H1 (cell line): ENCODE results near the gene COL8A2. TPM values are rescaled to one million over a fixed set of nuclear protein-coding genes. Genes with fewer than 3 reads are reported as not detected.

Experiments used
- CTCF ChIA-PET: fragments of 300-600 bp; sonication (Branson Sonifier 250); formaldehyde crosslinking; loops from one replicate; lab custom pipeline; 2021; ENCODE audit not compliant: partially characterized antibody; lab: Charles Lee
- POLR2A ChIA-PET: fragments of 300-600 bp; sonication (Branson Sonifier 250); formaldehyde crosslinking; loops from one replicate; lab custom pipeline; 2021; ENCODE audit warnings: inconsistent platforms; ENCODE audit not compliant: partially characterized antibody; lab: Charles Lee
- DNase-seq, 2 experiments: peaks; one replicate each; pipeline versions ENCODE4 v3.0.0 to v3.0.0-alpha.2; 2010 to 2022; ENCODE audit warnings: low spot score in 2 of 2, low read depth in 1 of 2, mixed read lengths in 1 of 2
- FAIRE-seq: peaks from 2 replicates; lab custom pipeline; 2011; peaks lifted over from hg19 to GRCh38; lab: Jason Lieb, UNC
- H2AFZ ChIP-seq: 2 replicates; pipeline ENCODE4 v1.8.1; 2012; ENCODE audit warnings: low read length, inconsistent platforms
- H2AK5ac ChIP-seq: 2 replicates; pipeline ENCODE4 v1.6.1; 2013; ENCODE audit warnings: low read depth, low read length
- H2BK120ac ChIP-seq: replicated peaks from 2 replicates; pipeline ENCODE3; 2013; ENCODE audit warnings: low read depth, low read length, inconsistent platforms
- H2BK12ac ChIP-seq: 2 replicates; pipeline ENCODE4 v1.6.1; 2013; ENCODE audit warnings: low read depth, low read length
- H2BK15ac ChIP-seq: 2 replicates; pipeline ENCODE4 v1.6.1; 2013; ENCODE audit warnings: low read length
- H2BK20ac ChIP-seq: 2 replicates; pipeline ENCODE4 v1.6.1; 2013; ENCODE audit warnings: low read length
- H2BK5ac ChIP-seq: 2 replicates; pipeline ENCODE4 v1.6.1; 2013; ENCODE audit warnings: low read depth, low read length
- H3K14ac ChIP-seq: 2 replicates; pipeline ENCODE4 v1.6.1; 2013; ENCODE audit warnings: inconsistent platforms; ENCODE audit not compliant: insufficient read length
- H3K18ac ChIP-seq: 2 replicates; pipeline ENCODE4 v1.6.1; 2013; ENCODE audit warnings: low read length; ENCODE audit errors: extremely low read depth
- H3K23ac ChIP-seq: 2 replicates; pipeline ENCODE4 v1.6.1; 2013; ENCODE audit warnings: inconsistent platforms; ENCODE audit not compliant: insufficient read length
- H3K23me2 ChIP-seq: 2 replicates; pipeline ENCODE4 v1.6.1; 2013; ENCODE audit warnings: low read depth, low read length
- H3K27ac ChIP-seq: 2 replicates; pipeline ENCODE4 v1.6.1; 2011; ENCODE audit warnings: low read depth, low read length, inconsistent platforms
- H3K27me3 ChIP-seq, 4 experiments: replicated peaks in 1 of 4; 1 replicate in 1 of 4; 2 replicates in 3 of 4; pipeline versions ENCODE4 v1.6.1 to v1.8.1; 2011 to 2013; ENCODE audit warnings: low read length in 3 of 4, mild to moderate bottlenecking in 3 of 4, inconsistent platforms in 2 of 4, mixed read lengths in 2 of 4, moderate library complexity in 1 of 4; ENCODE audit not compliant: control insufficient read depth in 3 of 4, insufficient read depth in 3 of 4; ENCODE audit errors: extremely low read depth in 1 of 4
- H3K36me3 ChIP-seq, 4 experiments: 2 replicates each; pipeline versions ENCODE4 v1.6.1 to v1.8.1; 2011 to 2013; ENCODE audit warnings: mild to moderate bottlenecking in 4 of 4, low read length in 3 of 4, moderate library complexity in 2 of 4, control low read depth in 1 of 4, inconsistent platforms in 1 of 4; ENCODE audit not compliant: insufficient read depth in 4 of 4, control insufficient read depth in 2 of 4
- H3K4ac ChIP-seq: replicated peaks from 2 replicates; pipeline ENCODE3; 2013; ENCODE audit warnings: low read length, low read depth, mixed read lengths, inconsistent platforms; ENCODE audit not compliant: insufficient read length
- H3K4me1 ChIP-seq, 4 experiments: replicated peaks in 1 of 4; 1 replicate in 1 of 4; 2 replicates in 3 of 4; pipeline versions ENCODE4 v1.6.1 to v1.8.1; 2011 to 2013; ENCODE audit warnings: low read length in 3 of 4, inconsistent platforms in 2 of 4, mixed read lengths in 1 of 4; ENCODE audit not compliant: insufficient read depth in 4 of 4, control insufficient read depth in 3 of 4
- H3K4me2 ChIP-seq, 2 experiments: 2 replicates each; pipeline versions ENCODE4 v1.6.1 to v1.8.1; 2011 to 2013; ENCODE audit warnings: low read depth in 2 of 2, low read length in 2 of 2, control low read depth in 1 of 2, inconsistent platforms in 1 of 2, mild to moderate bottlenecking in 1 of 2; ENCODE audit not compliant: insufficient read depth in 1 of 2
- H3K4me3 ChIP-seq, 4 experiments: fragments of 200-600, 300-600 bp in 1 of 4; sonication (generic), shearing (Covaris generic), sonication (Bioruptor Twin) in 1 of 4; 2 replicates each; pipeline versions ENCODE4 v1.5.1 to v1.8.1; 2011 to 2016; ENCODE audit warnings: low read length in 4 of 4, low read depth in 3 of 4, control low read depth in 2 of 4, inconsistent platforms in 2 of 4, mild to moderate bottlenecking in 2 of 4, mixed read lengths in 1 of 4, moderate library complexity in 1 of 4; ENCODE audit not compliant: insufficient read depth in 2 of 4; ENCODE audit errors: extremely low read depth in 1 of 4
- H3K56ac ChIP-seq: replicated peaks from 2 replicates; pipeline ENCODE3; 2013; ENCODE audit warnings: low read depth, mild to moderate bottlenecking, mixed read lengths, low read length, inconsistent platforms; ENCODE audit not compliant: insufficient read length
- H3K79me1 ChIP-seq: 2 replicates; pipeline ENCODE4 v1.6.1; 2013; ENCODE audit warnings: low read depth, low read length, control low read depth
- H3K79me2 ChIP-seq, 2 experiments: 2 replicates each; pipeline versions ENCODE4 v1.6.1 to v1.8.1; 2012 to 2013; ENCODE audit warnings: low read length in 2 of 2, mild to moderate bottlenecking in 2 of 2, inconsistent platforms in 1 of 2; ENCODE audit not compliant: insufficient read depth in 2 of 2, control insufficient read depth in 1 of 2
- H3K9ac ChIP-seq, 4 experiments: replicated peaks in 1 of 4; 1 replicate in 1 of 4; 2 replicates in 3 of 4; pipeline versions ENCODE4 v1.6.1 to v1.8.1; 2011 to 2013; ENCODE audit warnings: low read depth in 3 of 4, low read length in 3 of 4, control low read depth in 2 of 4, mild to moderate bottlenecking in 2 of 4, moderate library complexity in 2 of 4, inconsistent platforms in 1 of 4; ENCODE audit errors: extremely low read depth in 1 of 4
- H3K9me3 ChIP-seq, 2 experiments: 2 replicates each; pipeline versions ENCODE4 v1.6.1 to v1.8.1; 2012 to 2013; ENCODE audit warnings: mild to moderate bottlenecking in 2 of 2, moderate library complexity in 2 of 2, control low read depth in 1 of 2, inconsistent platforms in 1 of 2, low read depth in 1 of 2, low read length in 1 of 2, mixed read lengths in 1 of 2; ENCODE audit not compliant: insufficient read depth in 2 of 2
- H4K20me1 ChIP-seq, 2 experiments: replicated peaks in 1 of 2; 2 replicates each; pipeline versions ENCODE3 to v1.8.1; 2011 to 2013; ENCODE audit warnings: inconsistent platforms in 2 of 2, low read length in 2 of 2, mild to moderate bottlenecking in 1 of 2; ENCODE audit not compliant: insufficient read depth in 2 of 2, control insufficient read depth in 1 of 2
- H4K5ac ChIP-seq: 2 replicates; pipeline ENCODE4 v1.6.1; 2013; ENCODE audit warnings: low read length, low read depth, mixed read lengths, inconsistent platforms; ENCODE audit not compliant: insufficient read length
- H4K8ac ChIP-seq: 2 replicates; pipeline ENCODE4 v1.8.0; 2013; ENCODE audit warnings: mild to moderate bottlenecking, moderate library complexity, low read length, inconsistent platforms; ENCODE audit not compliant: insufficient read depth; ENCODE audit errors: extremely low read depth
- H4K91ac ChIP-seq: replicated peaks from 2 replicates; pipeline ENCODE3; 2013; ENCODE audit warnings: low read length, mixed read lengths, inconsistent platforms; ENCODE audit not compliant: insufficient read length
- BACH1 ChIP-seq: IDR thresholded peaks from 2 replicates; pipeline ENCODE4 v1.6.1; 2012; ENCODE audit warnings: low read length, improper control_type of control experiment
- FOSL1 ChIP-seq: IDR thresholded peaks from 2 replicates; pipeline ENCODE4 v1.6.1; 2011; ENCODE audit warnings: mild to moderate bottlenecking, low read depth, low read length, moderate library complexity; ENCODE audit not compliant: insufficient read depth
- HDAC6 ChIP-seq: IDR thresholded peaks from one replicate; pipeline ENCODE4 v1.7.1; 2012; ENCODE audit warnings: low read depth, mild to moderate bottlenecking, inconsistent platforms, low read length, moderate library complexity
- KDM5A ChIP-seq: fragments of 200-600 bp; IDR thresholded peaks from 2 replicates; pipeline ENCODE4 v1.7.1; 2012; ENCODE audit warnings: mild to moderate bottlenecking, low read length, inconsistent platforms, mixed read lengths
- MAX ChIP-seq: IDR thresholded peaks from 2 replicates; pipeline ENCODE4 v1.6.1; 2012; ENCODE audit warnings: inconsistent platforms
- PHF8 ChIP-seq: fragments of 200-600 bp; sonication (generic); conservative IDR thresholded peaks from 2 replicates; pipeline ENCODE4 v1.7.1; 2012; ENCODE audit warnings: low read depth, mild to moderate bottlenecking, inconsistent platforms, low read length, moderate library complexity
- SAP30 ChIP-seq: fragments of 300-600 bp; sonication (generic); IDR thresholded peaks from 2 replicates; pipeline ENCODE4 v1.7.1; 2012; ENCODE audit warnings: low read length, moderate library complexity, mild to moderate bottlenecking, inconsistent platforms; ENCODE audit not compliant: insufficient read depth, insufficient replicate concordance
- SIN3A ChIP-seq, 2 experiments: IDR thresholded peaks in 1 of 2; conservative IDR thresholded peaks in 1 of 2; 2 replicates each; pipeline ENCODE4 v1.6.1; 2011 to 2012; ENCODE audit warnings: low read length in 2 of 2, improper control_type of control experiment in 1 of 2, low read depth in 1 of 2, mild to moderate bottlenecking in 1 of 2
- ZNF274 ChIP-seq: IDR thresholded peaks from 2 replicates; pipeline ENCODE4 v1.7.0; 2012; ENCODE audit warnings: low read length, borderline replicate concordance; ENCODE audit errors: extremely low read depth
- WGBS, 2 experiments: shearing (Covaris generic) in 1 of 2; methylation state at CpG; one replicate each; pipeline versions ENCODE4 v1.1.6 to v1.1.7; 2013 to 2015; ENCODE audit warnings: low lambda C conversion rate in 2 of 2, mixed read lengths in 2 of 2, inconsistent platforms in 1 of 2, low coverage in 1 of 2, missing lambda C conversion rate in 1 of 2; ENCODE audit not compliant: insufficient replicate concordance in 2 of 2, insufficient coverage in 1 of 2, insufficient read length in 1 of 2; ENCODE audit errors: extremely low coverage in 1 of 2, missing lambda C conversion rate in 1 of 2; 5-methylcytosine and 5-hydroxymethylcytosine counted together
- polyA plus RNA-seq, 7 experiments: library from polyadenylated mRNA; depleted of rRNA in 3 of 7; stranded (reverse) in 5 of 7; unstranded in 2 of 7; fragments of >200 nt in 5 of 7; fragments of 200-250 nt in 2 of 7; gene quantifications; 1 replicate in 5 of 7; 2 replicates in 1 of 7; 4 replicates in 1 of 7; pipeline versions ENCODE4 v1.2.1 to v1.2.3, GENCODE V29; 2011 to 2013; ENCODE audit warnings: missing spikeins in 2 of 7, mixed read lengths in 2 of 7
- total RNA-seq: library from RNA; stranded (reverse); fragmentation: NEBNext Ultra II Directional; extraction: Animal tissue kit (Norgen Biotek cat#: 25700); gene quantifications from 2 replicates; pipeline ENCODE4 v1.2.1, GENCODE V29; 2021
- TF ChIP-seq, protein P1 (sequence below): IDR thresholded peaks from 2 replicates; pipeline ENCODE4 v1.6.1; 2011; ENCODE audit warnings: low read length, improper control_type of control experiment

The COL8A2 gene
- total and polyA plus RNA-seq, 2 of the 8 experiments (the other 6 are each of a cell fraction or from before 2014, with no cell fraction given): 2.1 to 2.8 TPM

GRCh38 chr1:36165145-36165544 is 40.1 kb upstream of the COL8A2 start:
- no peak overlapping the region for H2AFZ ChIP-seq
- no peak overlapping the region for H2BK20ac ChIP-seq
- no peaks in the 10 kb centered on the region for H3K27me3 ChIP-seq
- 100% methylated on average over 1 of the region's 1 CpG; no CpG with 5 or more reads in 1 of the 2 experiments for WGBS, 2 experiments
- no peaks in the 10 kb centered on the region for H3K36me3 ChIP-seq
- no peaks in the 10 kb centered on the region for H3K23me2 ChIP-seq
- no peak overlapping the region for H3K18ac ChIP-seq
- no peak overlapping the region for H3K14ac ChIP-seq
- TF ChIP-seq PHF8: no peak
- TF ChIP-seq, protein P1, sequence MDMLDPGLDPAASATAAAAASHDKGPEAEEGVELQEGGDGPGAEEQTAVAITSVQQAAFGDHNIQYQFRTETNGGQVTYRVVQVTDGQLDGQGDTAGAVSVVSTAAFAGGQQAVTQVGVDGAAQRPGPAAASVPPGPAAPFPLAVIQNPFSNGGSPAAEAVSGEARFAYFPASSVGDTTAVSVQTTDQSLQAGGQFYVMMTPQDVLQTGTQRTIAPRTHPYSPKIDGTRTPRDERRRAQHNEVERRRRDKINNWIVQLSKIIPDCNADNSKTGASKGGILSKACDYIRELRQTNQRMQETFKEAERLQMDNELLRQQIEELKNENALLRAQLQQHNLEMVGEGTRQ: no peak
- TF ChIP-seq HDAC6: no peak
- TF ChIP-seq MAX: no peak
- TF ChIP-seq FOSL1: no peak
- no peak for TF ChIP-seq ZNF274
- TF ChIP-seq BACH1: no peak
- TF ChIP-seq KDM5A: no peak
- TF ChIP-seq SAP30: no peak
- TF ChIP-seq SIN3A (conservative IDR thresholded peaks at IDR 0.05 in 1 of 2, IDR thresholded peaks at IDR 0.05 in 1 of 2; ENCODE audit: low read depth in 1 of 2, low read length in 2 of 2): no peak
- no peak for FAIRE-seq
- H3K4me1 ChIP-seq: peaks cover 0 to 13% (median 7%) of the 10 kb centered on the region in 4 experiments; a peak in 6 of 7 replicates
- no peak overlapping the region for H2BK120ac ChIP-seq
- no peak overlapping the region for H2AK5ac ChIP-seq
- H4K20me1 ChIP-seq: peaks cover 0 to 26% of the 10 kb centered on the region in 2 experiments
- no peak overlapping the region for H2BK15ac ChIP-seq
- no peak overlapping the region for H4K8ac ChIP-seq
- H3K79me2 ChIP-seq: peaks cover 0 to 26% of the 10 kb centered on the region in 2 experiments; a peak in 3 of 4 replicates
- no peak overlapping the region for H2BK5ac ChIP-seq
- CTCF ChIA-PET: interaction anchor here (0.7 to 17.6 kb wide), 5 partner anchors 11 to 90 kb away, joined by 3 to 233 read pairs (median 5); no protein-coding TSS in a partner anchor
- no peak overlapping the region for H3K56ac ChIP-seq
- no peak overlapping the region for H4K5ac ChIP-seq
- no peak for DNase-seq
- H3K4me2 ChIP-seq: no peak overlapping the region
- POLR2A ChIA-PET: interaction anchor here (0.6 to 1.4 kb wide), 3 partner anchors 10 to 327 kb away, joined by 3 to 4 read pairs (median 4); no protein-coding TSS in a partner anchor
- H3K23ac ChIP-seq: no peak overlapping the region
- no peaks in the 10 kb centered on the region for H3K9me3 ChIP-seq
- H2BK12ac ChIP-seq: no peak overlapping the region
- H3K27ac ChIP-seq: no peak overlapping the region
- H3K4me3 ChIP-seq: no peak overlapping the region
- no peak overlapping the region for H3K9ac ChIP-seq
- peaks cover 5% of the 10 kb centered on the region; the same call in 1 of the 2 replicates for H3K79me1 ChIP-seq
- no peak overlapping the region for H3K4ac ChIP-seq
- no peak overlapping the region for H4K91ac ChIP-seq
